Measurements from ENCODE around the gene KLHL22.

DNA sequence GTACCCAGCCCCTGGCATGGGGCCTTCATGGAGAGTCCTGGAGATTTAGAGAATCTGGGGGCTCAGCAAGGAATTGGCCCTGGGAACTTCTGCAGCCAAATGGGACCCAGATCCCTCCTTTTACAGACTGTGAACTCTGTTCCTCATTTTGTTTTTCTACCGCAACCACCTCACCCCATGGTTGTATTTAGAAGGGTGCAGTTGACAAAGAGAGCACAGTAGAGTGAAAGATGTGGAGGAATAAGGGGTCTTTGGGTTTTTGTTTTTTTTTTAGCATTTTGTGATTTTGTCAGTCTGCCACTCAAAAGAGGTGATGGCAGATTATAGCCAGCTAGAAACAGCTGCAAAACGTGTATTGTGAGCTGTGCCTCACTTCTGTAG is 99.7 kb downstream of the KLHL22 start:
- TF ChIP-seq, protein P1, sequence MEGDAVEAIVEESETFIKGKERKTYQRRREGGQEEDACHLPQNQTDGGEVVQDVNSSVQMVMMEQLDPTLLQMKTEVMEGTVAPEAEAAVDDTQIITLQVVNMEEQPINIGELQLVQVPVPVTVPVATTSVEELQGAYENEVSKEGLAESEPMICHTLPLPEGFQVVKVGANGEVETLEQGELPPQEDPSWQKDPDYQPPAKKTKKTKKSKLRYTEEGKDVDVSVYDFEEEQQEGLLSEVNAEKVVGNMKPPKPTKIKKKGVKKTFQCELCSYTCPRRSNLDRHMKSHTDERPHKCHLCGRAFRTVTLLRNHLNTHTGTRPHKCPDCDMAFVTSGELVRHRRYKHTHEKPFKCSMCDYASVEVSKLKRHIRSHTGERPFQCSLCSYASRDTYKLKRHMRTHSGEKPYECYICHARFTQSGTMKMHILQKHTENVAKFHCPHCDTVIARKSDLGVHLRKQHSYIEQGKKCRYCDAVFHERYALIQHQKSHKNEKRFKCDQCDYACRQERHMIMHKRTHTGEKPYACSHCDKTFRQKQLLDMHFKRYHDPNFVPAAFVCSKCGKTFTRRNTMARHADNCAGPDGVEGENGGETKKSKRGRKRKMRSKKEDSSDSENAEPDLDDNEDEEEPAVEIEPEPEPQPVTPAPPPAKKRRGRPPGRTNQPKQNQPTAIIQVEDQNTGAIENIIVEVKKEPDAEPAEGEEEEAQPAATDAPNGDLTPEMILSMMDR (IDR thresholded peaks at IDR 0.05) = no peak
- no peak for TF ChIP-seq SIN3A (IDR thresholded peaks at IDR 0.05; ENCODE audit: borderline replicate concordance, insufficient read depth, low read depth, low read length)
- no peak for TF ChIP-seq TCF7L2 (IDR thresholded peaks at IDR 0.05; ENCODE audit: low read depth, low read length)

Data from Panc1 (cell line).